Stimulated activated CD8-positive, alpha-beta memory T cell treated with anti-CD3 and anti-CD28 coated beads, Interleukin-15, amount 100 ng/mL, for 1 hour (primary cell): ENCODE measurements around the gene TVP23B.
"Not testable (repeated sequence)": the region's sequence is repeated elsewhere in the genome, so short reads cannot be mapped to it uniquely, and the experiment has no call there.

Source experiments
- DNase-seq: peaks from one replicate; pipeline ENCODE4 v3.0.0-alpha.2; 2020; ENCODE audit warnings: low read depth

Gene TVP23B

DNA sequence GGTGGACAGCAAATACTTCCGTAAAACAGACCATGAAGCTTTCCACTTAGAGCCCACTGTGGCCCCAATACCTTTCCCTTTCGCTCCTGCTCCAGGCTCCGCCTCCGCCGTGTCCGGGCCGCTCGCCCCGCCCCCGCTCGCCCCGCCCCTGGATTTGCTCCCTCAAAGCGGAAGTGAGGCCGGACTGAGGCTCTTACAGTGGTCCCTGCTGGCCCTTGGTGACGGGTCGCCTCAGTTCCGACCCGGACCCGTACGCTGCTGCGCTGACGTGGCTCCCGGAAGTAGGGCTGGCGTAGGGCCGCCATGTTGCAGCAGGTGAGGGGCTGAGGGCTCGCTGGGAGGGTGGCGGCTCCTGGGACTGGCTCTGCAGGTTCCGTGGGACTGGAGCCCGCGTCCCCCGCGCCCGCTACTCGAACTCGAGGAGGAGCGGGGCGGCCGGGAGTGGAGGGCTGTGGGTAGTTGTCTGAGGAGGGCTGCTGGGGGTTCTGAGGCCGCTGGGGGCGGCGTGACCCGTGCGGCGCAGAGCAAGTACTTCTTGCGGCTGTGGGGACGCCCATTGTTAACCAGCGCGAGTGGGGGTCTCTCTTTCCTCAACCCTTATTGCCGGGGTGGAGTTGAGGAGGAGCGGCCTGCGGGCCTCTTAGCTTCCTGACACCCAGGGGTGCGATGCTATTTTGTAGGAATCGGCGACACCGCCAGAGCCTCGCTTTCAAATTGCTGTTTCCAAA, at the start of gene TVP23B:
TSS of gene TVP23B (plus strand) at position 193 of the 728 bp plus-strand sequence. CDS start at position 304, 111 bp downstream.
- peak; percentile 92 for DNase-seq

DNA sequence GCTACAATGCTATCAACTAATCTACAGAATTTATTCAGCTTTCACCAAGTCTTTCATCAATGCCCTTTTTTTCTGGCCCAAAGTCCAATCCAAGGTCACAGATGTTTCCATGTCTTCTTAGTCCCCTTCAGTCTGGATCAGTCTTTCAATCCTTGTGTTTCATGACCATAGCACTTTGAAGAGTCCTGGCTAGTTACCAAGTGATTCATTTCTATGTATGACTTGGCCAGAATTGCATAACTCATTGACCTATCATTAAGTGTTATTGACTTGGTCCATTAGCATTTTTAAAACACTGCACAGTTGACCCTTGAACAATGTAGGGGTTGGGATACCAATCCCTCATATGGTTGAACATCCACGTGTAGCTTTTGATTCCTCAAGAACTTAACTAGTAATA, 48.5 kb upstream of the TVP23B start:
- not testable (repeated sequence) for DNase-seq

DNA sequence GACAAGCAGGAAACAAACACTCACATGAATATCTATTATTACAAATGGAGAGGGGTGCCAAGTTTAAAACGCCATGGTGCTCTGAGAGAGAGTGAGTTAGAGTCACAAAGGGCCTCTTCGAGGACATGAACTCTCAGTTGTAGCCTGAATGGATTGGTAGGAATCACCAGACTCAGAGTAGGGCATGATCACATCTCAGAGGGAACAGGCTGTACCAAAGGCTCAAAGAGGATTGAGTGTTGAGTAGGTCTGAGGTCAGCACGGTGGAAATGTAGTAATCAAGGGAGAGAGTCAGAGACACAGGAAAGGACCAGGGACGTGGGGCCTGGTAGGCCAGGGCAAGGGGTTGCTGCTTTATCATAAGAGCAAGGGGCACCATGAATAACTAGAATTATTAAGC, 47.6 kb upstream of the TVP23B start:
- not testable (repeated sequence) for DNase-seq

DNA sequence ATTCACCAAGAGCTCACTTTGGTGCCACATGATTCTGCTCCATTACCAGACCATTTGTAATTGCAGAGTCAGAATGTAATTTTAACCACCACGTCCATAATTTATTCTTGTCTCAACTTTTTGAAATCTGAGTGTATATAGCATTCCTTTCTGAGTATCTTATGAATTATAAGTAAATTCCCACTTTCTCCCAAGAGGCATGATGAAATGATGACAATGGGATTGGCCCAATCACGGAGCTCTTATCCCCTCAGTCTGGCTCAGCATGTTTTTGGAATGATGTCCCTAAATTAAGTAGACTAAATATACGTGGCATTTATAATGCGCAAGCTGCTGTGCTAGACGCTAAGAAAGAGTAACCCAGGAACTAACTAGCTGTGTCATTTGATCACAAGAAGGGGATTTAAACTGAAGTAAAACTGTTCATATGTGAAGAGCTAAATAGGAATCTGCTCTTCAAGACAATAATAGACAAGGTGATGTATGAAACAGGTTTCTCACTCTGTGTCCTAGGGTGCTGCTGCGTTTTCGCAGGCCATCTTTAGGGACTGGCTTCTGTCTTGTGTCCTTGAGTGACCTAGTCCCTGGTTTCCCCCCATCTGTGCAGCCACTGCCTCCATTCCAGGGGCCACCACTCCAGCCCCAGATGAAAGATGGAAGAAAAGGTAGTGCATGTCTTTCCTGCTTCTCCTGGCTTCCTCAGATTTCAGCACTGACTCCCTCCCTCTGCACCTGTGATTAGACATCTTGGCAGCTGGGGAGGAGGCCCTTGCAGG, 41.2 kb upstream of the TVP23B start:
- DNase-seq, result not testable (repeated sequence)

DNA sequence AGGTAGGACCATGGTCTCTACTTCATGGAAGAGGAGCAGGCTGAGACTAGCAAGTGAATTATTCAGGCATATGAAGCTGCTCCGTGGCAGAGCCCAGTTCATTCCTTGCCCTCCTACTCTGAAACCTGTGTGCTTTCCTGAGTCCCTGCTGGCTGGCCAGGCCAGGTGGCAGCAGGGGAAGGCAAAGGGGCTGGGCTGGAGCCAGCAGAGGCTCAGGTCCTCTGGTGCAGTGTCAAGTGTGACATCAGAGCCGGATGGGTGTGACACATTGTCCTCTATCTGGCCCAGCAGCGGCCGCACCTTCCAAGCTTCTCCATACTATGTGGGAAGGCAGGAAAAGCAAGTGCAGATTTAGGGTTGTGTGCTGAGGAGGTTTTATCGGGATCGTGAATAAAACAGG, 39.8 kb upstream of the TVP23B start:
- DNase-seq, result not testable (repeated sequence)

DNA sequence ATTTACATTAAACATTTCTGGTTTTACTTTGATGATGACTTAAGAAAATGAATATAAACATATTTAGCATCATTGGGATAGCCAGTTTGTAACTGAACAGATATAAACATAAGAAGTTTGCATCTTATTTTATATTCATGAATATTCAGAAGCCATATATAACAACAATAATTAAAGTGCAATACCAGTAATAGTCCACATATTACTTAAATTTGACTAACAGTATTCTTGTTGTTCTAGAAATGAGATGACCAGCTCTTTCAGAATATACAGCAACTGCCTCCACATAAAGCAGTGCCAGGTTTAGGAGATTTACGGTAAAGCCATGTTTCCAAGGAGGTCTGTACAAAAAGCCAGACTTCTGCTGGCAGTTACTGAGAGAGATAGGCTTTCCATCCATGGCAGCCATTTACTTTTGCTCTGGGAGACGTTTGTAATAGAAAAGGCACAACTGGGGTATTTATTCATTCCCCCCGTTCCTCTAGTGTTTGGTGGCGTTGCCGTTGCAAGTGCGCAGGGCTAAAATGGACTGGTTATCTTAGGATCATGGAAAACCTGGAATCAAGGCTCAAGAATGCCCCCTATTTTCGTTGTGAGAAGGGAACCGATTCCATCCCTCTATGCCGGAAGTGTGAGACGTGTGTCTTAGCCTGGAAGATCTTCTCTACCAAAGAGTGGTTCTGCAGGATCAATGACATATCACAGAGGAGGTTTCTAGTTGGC, 37.1 kb upstream of the TVP23B start, which contains the start of gene FBXW10:
TSS of gene FBXW10 (plus strand) at position 356 of the 723 bp plus-strand sequence. CDS start at position 547, 191 bp downstream.
- not testable (repeated sequence) for DNase-seq

DNA sequence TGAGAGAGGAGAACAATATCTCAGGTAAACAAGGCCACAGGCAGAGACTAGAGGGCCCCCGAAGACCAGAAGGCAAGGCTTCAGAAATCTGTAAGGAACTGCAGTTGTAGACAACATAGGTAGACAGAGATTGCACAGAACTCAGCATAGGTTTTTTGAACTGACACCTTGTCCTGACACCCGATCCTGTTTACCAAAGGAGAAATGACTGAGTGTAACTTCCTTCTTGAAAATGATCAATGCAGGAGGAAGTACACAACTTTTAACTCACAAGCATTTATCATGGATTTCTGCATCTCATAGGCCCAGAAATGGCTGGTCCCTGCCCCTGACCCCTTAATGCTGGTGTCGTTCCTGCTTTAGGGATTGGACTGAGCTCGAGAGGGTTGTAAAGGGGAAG, 36.3 kb upstream of the TVP23B start:
- not testable (repeated sequence) for DNase-seq

DNA sequence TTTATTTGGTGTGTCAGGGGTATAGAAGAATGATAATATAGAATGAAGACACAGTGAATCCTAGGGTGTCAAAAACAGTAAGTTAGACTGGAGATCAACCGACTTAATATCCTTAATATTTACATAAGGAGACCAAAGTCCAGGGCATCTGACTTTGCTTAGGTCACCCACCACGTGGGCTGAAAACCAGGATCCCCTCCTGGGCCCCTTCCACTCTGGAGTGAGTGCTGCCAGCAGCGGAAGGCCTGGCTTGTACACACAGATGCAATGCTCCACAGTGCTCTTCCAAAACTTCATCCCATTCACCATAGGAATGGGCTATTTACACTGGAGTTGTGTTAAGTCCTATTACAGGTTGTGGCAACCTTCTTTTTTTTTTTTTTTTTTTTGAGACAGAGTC, 34.4 kb upstream of the TVP23B start:
- not testable (repeated sequence) for DNase-seq

DNA sequence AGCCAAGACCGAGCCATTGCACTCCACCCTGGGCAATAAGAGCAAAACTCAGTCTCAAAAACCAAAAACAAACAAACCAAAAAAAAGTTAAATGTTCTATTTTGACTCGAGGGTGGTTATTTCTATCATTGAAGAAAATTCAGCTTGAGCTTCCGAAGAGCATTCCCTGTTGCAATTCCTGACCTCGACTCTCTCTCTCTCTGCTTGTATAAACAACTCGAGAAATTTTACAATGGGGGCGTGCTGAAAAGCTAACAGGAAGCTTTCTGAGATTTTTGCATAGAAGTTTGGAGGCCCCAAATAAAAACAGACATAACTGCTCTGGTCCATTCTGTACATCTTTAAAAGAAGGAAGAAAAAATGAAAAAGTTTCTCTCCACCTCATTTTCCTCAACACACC, 33.5 kb upstream of the TVP23B start:
- not testable (repeated sequence) for DNase-seq

DNA sequence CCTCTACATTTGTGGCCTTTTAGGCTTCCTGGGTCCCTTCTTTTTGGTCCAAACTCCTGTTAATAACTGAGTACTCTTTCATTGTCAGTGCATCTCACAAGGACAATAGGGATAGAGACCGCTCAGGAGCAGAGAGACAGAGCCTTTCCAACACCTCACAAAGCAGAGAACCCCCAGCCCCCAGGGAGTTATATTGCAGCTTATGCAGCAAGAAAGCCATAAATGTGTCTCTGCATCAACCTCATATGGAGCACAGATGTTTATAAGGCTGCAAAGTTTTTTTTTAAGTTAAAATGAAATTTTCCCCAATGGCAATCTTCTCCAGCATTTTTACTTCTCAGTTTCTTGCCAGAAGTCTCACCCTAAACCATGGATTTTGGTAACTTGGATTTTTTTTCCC, 30.7 kb upstream of the TVP23B start:
- DNase-seq, result not testable (repeated sequence)

DNA sequence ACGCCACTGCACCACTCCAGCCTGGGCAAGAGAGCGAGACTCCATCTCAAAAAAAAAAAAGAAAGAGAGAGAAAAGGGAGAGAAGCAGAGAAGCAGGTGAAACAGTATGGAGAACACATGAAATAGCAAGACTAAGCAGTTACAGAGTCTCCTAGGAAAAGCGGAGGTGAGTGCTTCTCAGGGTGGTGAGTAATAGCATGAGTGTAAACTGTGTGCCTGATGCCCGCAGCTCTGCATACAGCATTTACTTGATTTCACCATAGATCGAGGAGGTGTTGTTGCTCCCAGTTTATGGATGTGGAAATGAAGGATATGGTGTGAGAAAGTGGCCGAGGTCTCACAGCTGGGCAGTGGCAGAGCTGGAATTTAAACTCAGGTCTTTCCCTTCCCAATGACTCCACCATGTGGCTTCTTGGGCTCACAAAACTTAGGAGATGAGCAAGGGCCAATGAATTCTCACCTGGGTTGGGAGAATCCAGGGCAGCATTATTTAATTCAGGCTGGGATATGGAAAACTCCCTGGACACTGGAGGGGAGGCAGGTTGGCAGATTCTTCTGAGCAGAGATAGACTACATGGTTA, 27.1 kb upstream of the TVP23B start:
- DNase-seq, result not testable (repeated sequence)

DNA sequence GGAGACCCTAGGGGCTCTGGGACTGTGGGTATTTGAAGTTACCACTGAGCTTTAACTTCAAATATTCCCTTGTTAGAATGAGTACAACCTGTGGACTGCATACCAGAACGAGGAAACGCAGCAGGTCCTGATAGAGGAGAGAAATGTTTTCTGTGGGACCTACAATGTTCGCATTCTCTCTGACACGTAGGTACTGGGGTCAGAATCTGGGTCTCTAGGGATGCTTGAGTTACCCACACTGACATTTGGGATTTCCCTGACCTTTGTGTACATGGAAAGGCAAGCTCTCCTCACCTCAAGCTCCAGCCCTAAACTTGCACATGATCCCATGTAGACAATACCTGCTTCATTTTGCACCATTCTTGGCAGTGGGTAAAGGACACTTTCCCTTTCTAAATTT, 25.0 kb upstream of the TVP23B start:
- DNase-seq, result not testable (repeated sequence)

DNA sequence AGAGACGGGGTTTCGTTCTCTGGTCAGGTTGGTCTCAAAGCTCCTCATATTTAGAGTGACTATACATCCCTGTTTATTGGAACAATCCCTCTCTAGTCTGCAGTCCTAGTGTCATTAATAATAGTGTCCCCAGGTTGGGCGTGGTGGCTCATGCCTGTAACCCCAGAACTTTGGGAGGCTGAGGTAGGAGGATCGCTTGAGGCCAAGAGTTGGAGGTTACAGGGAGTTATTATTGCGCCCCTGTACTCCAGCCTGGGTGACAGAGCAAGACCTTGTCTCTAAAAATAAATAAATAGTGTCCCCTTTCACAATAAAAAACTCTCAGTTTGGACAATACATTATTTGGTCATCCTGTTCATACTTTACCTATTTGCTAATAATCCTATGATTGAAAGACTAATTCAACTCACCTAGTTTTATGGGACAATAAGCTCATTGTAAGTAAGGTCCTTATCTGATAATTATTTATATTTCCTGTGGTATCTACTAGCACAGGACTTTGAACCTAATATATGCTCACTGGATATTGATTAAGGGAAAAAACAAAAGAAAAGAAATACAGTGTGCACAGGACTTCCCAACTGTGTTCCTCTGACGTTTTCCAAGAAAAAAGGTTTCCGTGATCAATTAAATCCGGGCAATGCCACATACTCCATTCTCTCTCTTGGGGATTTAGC, 23.5 kb upstream of the TVP23B start:
- DNase-seq, result not testable (repeated sequence)

DNA sequence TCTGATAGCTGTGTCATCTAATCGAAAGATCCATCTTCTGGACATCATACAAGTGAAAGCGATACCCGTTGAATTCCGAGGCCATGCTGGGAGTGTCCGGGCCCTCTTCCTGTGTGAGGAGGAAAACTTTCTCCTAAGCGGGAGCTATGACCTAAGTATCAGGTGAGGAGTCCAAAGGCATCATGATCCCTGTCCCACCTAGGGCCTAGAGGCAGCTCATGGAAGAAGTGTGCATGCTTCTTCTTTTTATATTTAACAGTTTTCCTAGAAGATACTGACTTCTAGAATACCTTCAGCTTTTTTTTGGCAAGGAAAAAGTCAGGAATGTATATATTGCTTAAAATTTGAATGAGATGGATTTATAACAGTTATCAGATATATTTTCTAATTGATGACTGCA, 22.6 kb upstream of the TVP23B start:
- DNase-seq, result not testable (repeated sequence)

DNA sequence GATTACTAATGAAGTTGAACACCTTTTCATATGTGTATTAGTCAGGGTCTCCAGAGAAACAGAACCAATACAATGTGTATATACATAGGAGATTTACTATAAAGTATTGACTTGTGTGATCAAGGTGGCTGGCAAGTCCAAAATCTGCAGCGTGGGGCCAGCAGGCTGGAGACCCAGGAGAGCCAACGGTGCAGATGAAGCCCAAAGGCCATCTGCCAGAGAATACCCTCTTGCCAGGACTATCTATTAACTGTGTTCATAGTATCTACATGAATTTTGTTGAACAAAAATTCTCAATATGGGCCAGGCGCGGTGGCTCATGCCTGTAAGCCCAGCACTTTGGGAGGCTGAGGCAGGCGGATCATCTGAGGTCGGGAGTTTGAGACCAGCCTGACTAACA, 20.8 kb upstream of the TVP23B start:
- DNase-seq, result not testable (repeated sequence)

DNA sequence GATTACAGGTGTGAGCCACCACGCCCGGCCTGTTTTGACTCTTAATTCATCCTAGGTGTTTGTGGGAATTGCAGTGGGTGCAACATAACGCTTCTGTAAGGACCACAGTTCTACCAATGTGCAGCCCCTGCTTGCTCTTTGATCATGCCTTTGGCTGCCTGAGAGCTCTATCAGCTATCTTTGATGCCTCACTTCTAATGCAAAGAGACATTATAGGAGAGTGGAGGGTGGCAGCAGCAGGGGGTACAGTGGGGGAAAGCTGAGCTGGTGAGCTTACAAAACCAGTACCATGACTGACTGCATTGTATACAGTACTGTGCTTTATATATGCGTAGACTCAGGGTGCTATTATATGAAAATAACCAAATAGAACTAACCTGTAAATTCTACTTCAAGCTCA, 10.4 kb upstream of the TVP23B start:
- not testable (repeated sequence) for DNase-seq

DNA sequence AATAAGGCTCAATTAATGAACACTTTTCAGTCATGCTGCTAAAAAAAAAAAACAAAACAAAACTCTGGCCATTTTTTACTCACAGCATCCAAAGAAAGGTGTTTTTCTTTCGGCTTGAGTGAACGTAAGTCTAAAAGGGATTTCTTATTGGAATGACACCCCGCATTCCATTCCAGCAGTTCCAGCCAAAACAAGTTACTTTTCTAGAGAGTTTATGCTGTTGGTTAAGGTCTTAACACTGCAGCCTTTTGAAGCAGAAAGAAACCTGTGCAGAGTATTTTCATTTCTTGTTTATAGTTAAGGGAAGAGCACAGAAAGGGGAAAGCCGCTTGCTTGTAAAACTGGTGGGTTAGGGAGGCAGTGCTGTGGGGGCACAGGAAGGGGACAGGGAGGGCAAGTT, 9.9 kb upstream of the TVP23B start:
- not testable (repeated sequence) for DNase-seq

DNA sequence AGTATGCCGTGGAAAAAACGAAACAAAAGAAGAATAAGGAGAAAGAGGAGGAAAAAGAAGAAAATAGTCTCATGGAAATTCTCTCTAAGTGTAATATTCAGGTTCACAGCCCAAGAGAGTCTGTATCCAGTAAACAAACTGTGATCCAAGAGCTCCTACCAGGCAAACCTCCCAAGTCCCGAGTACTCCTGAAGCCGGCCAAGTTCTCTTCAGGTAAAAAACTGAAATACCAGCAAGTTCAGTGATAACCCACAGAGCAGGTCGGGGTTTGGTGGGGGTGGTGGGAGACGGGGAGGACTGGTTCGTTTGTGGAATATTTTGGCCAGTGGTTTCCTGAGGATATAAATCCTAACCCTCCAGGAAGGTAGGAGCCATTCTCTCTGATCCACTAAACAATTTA, 8.5 kb upstream of the TVP23B start:
- no peak for DNase-seq

DNA sequence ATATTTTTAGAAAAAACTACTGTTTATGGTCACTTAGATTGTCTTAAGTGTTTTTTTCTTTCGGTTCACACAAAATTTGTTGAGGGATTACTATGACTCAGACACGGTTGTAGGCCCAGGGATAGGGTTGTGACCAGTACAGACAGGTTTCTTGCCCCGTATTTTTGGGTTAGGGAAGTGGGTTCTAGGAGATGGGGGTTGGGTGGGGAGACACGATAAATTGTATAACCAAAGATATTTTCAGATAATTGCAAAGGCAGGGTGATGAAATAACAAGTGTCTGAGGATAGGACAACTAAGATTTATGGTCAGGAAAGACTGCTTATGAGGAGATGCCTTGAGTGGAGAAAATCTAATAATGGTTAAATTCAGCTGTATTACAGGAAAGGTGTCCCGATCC, 822 bp downstream of the TVP23B start:
- not testable (repeated sequence) for DNase-seq

DNA sequence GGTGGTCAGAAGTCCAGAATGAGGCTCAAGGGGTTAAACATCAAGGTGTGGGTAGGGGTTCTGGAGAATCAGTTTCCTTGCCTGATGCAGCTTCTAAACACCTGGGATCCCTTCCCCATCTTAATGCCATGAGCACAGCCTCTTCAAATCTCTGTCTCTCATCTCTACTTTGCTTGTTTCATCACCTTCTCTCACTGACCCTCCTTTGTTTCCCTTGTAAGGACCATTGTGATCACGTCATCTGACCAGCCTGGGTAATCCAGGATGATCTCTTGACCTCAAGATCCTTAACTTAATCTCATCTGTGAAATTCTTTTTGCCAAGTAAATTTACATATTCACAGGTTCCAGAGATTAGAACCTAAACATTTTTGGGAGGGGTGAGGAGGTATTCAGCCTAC, 5.0 kb downstream of the TVP23B start:
- DNase-seq, result not testable (repeated sequence)

DNA sequence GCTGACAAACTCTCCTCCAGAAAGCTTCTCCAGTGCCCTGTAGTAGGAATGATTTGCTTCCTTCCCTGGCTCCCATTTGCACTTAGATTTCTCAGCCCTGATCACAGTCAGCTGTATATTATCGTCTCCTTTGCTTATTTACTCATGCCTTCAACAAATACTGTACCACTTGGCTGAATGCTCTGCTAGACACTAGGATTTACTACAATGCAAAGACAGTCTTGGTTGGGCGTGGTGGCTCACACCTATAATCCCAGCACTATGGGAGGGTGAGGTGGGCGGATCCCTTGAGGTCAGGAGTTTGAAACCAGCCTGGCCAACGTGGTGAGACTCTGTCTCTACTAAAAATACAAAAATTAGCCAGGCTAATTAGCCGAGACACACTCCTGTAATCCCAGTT, 5.9 kb downstream of the TVP23B start:
- DNase-seq, result not testable (repeated sequence)
